ENCODE data around the gene TOMT.
"Not testable (repeated sequence)": the region's sequence is repeated elsewhere in the genome, so short reads cannot be mapped to it uniquely, and the experiment has no call there.

Gene TOMT

DNA sequence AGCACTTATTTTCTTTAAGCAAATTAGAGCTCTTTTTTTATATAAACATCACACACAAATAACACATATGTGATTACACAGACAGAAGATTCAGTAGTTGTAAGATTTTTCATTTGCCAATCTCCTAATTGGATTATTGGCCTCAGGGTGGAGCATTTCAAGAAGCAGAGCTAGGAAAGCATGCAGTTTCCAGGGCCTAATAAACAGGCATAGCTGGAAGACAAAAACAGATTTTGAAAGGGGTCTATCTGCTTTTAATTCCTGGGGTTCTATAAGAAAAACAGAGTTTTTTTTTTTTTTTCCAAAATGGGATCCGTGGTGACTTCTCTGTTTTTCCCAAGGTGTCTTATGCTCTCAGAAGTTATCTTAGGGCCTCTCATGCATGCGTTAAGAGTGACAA lies 22.2 kb downstream of the TOMT start:
- DNase-seq (ENCODE audit: low spot score), result no peak

DNA sequence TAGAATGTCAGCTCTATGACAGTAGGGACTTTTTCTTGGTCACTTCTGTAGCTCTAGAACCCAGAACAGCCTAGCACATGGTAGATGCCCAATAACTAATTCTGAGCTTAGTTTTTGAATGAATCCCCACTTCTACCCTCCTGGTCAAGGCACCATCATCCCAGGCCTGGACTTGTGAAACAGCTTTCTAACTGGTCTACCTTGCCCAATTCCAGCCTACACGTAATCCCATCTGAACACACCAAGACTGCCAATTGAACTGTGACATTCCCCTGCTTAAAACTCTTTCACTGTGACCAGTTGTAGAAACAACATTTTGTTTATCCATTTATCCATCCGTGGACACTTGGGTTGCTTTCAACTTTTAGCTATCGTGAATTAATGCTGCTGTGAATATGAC lies 23.7 kb downstream of the TOMT start:
- DNase-seq (ENCODE audit: low spot score), result no peak

DNA sequence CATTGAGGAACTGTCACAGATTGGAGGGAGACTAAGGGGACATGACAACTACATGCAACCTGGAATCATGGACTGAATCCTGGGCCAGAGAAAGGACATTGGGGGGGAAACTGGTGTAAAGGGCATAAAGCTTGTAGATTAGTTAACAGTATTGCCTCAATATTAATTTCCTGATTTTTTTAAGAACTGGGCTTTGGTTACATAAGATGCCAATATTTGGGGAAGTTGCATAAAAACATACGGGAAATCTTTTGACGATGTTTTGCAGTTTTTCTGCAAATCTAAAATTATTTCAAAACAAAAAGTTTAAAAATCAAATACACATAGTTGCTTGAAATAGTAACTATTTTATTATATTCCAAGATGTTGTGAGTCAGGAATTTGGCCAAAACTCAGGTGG lies 26.9 kb downstream of the TOMT start:
- DNase-seq (ENCODE audit: low spot score), result no peak

DNA sequence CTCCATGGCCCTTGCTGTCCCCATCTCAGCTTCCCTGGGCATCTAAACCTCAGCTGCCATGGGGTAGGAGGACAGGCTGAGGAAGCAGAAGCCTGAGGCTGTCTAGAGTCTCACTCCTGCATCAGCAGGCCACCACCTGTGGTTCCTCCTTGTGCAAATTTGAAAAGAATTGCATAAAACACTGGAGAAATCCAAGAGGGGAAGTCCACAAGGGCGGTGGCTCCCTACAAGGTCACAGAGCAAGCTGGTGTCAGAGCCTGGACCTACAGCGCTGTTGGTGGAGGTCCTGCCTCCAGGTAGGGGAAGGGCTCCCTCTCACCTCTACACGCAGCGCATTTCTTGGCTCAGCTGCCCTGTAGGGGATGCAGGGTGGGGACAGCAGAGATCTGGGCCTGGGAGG lies 29.7 kb downstream of the TOMT start, which contains the start of gene FOLR3:
FOLR3 (plus strand) TSS at position 253 of the 400 bp plus-strand sequence. CDS start 228 bp downstream, outside the sequence.
- not testable (repeated sequence) for DNase-seq (ENCODE audit: low spot score)

DNA sequence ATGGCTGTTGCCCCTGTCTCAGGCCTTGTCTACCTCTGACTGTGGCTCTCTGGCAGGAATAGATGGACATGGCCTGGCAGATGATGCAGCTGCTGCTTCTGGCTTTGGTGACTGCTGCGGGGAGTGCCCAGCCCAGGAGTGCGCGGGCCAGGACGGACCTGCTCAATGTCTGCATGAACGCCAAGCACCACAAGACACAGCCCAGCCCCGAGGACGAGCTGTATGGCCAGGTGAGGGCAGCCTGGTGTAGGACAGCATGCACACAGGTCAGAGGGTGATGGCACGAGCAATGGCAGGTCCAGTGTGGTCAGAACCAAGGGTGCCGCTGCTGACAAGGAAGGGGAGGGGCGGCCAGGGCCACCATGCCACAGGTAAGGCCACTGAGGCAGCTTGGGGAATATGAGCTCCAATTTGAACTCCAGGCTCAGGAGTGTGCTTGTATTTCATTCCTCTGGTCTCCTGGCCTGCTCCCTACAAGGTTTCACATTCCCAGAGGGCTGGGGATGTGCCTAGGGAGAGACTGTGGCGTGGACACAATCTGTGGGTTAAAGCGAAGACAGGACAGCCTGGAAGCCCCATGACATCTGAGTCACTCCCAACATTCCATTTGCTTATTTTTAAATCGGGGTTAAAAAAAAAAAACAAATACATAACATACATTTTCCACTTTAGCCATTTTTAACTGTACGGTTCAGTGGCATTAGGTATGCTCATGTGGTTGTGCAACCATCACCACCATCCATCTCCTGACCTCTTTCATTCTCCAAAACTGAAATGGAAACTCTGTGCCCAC lies 30.4 kb downstream of the TOMT start:
- DNase-seq (ENCODE audit: low spot score), result no peak

DNA sequence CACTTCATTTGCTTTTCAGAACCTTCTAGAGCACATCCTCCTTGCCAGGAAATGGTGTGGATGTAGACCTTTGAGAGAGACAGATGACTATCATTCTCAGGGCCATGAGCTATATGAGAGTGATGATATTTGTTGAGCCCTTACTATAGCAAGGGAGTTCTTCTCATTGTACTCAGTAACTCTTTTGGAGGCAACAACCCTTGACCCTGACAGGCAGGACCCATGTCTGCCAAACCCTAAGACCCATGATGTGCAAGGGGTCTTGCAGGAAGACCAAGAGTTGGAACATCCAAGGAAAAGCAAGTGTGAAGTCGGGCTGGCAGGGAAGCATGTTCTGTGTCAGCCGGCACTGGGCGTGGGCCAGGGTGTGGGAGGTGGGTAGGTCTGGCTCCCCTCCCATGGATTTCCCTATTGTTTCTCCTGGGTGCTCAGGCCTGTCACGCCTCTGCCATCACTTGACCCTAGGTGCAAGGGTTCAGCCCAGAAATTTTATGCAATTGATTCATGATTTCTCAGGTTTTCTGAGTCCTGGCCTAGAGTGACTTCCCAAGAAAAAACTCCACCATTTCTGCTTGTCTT lies 31.0 kb downstream of the TOMT start:
- DNase-seq (ENCODE audit: low spot score), result no peak

DNA sequence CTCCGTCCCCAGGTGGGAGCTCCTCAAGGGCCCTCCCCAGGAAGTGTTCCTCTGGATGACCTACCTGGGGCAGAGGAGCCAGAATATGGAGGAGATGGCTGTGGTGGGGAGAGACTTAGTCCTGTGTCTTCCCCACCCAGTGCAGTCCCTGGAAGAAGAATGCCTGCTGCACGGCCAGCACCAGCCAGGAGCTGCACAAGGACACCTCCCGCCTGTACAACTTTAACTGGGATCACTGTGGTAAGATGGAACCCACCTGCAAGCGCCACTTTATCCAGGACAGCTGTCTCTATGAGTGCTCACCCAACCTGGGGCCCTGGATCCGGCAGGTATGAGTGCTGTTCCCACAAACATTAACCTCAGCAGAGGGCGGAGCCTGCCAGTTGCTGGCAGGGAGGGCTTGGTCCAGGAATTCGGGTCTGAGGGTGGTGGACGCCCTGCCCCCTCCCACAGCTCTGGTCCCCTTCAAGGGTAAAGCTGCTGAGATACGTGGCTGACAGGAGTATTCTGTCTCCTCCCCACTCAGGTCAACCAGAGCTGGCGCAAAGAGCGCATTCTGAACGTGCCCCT lies 33.2 kb downstream of the TOMT start:
- no peak for DNase-seq (ENCODE audit: low spot score)

DNA sequence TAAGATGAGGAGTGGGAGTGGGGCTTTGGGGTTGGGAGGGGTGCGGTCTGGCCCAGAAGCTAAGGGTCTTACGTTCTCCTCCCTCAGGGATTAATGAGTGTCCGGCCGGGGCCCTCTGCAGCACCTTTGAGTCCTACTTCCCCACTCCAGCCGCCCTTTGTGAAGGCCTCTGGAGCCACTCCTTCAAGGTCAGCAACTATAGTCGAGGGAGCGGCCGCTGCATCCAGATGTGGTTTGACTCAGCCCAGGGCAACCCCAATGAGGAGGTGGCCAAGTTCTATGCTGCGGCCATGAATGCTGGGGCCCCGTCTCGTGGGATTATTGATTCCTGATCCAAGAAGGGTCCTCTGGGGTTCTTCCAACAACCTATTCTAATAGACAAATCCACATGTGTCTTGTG lies 33.8 kb downstream of the TOMT start:
- no peak for DNase-seq (ENCODE audit: low spot score)

DNA sequence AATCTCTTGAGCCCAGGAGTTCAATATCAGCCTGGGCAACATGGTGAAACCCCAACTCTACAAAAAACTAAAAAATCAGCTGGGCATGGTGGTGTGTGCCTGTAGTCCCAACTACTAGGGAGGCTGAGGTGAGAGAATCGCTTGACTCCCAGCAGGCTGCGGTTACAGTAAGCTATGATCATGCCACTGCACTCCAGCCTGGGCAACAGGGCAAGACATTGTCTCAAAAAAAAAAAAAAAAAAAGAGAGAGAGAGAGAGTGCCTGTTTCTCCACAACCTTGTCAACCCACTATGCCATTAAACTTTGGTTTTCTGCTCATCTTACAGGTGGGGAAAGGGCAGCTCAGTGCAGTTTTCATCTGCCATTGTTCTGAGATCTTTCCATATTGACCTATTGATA lies 34.9 kb downstream of the TOMT start:
- no peak for DNase-seq (ENCODE audit: low spot score)

DNA sequence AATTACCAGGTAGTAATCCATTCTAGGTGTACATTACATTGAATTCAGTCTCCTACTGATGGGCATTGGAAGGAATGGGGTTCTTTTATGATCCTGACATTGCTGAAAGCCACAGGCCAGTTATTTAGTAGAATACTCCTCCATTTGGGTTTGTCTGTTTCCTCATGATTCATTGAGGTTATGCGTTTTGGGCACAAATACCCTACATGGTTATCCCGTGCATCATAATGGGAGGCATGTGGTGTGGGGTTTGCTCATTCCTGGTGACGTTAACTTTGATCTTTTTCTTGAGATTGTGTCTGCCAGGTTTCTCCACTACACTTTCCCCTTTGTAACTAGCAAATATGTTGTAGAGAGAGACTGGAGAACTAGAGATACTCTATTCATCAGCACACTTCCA lies 35.3 kb downstream of the TOMT start:
- DNase-seq (ENCODE audit: low spot score), result no peak

DNA sequence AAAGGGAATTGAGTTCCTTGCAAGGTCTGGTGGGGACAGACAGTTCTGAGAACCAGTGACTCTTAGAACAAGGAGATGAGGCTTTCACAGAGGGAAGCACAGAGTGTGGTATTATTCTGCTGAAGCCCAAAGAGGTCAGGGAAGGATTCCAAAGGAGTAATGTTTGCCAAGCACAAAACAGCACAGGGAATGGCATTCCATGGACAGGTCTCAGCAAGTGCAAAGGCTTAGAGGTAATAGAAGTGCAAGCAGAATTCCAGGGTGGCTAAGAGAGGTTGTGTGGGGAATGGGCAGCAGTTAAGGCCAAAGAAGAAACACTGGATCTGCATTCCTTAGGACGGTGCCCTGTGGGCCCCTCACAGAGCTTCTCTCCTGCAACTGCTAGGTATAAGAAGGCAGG lies 36.4 kb downstream of the TOMT start:
- DNase-seq (ENCODE audit: low spot score), result not testable (repeated sequence)

DNA sequence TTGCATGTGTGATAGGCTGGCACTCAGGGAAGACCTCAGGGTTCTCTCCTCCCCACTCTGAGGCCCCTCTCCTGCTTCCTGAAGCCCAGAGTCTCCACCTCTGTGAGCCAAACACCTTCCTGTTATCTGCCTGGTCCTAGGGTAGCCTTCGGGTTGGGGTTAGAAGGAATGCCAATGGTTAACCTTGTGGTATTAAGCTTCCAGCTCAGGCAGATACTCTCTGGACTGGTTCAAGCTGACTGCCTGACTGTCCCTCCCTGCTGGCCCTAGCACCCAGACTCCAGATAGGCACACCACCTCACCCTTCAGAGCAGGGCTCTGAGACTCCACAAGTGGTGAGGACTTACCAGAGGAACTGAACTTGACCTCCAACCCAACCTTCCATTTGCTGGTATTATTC lies 36.8 kb downstream of the TOMT start:
- DNase-seq (ENCODE audit: low spot score), result not testable (repeated sequence)

DNA sequence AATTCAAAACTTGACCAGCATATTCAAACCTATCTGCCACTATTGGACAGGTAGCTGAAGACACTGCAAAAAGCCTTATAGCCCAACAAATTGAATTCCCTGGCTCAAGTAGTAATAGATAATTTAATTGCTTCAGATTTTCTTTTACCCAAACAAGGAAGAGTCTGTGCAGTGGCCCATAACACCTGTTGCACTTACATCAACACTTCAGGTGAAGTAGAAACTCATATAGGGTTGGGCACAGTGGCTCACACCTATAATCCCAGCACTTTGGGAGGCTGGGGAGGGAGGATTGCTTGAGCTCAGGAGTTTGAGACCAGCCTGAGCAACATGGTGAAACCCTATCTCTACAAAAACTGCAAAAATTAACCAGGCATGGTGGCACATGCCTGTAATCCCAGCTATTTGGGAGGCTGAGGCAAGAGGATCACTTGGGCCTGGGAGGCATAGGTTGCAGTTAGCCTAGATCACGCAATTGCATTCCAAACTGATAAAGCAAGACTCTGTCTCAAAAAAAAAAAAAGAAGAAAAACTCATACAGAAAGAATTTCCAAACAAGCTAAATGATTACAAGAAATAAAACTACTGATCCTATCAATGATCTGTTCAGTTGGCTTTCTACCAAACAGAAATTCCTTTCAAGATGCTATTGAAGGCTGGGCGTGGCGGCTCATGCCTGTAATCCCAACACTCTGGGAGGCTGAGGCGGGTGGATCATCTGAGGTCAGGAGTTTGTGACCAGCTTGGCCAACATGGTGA lies 39.3 kb downstream of the TOMT start:
- no peak for DNase-seq (ENCODE audit: low spot score)

DNA sequence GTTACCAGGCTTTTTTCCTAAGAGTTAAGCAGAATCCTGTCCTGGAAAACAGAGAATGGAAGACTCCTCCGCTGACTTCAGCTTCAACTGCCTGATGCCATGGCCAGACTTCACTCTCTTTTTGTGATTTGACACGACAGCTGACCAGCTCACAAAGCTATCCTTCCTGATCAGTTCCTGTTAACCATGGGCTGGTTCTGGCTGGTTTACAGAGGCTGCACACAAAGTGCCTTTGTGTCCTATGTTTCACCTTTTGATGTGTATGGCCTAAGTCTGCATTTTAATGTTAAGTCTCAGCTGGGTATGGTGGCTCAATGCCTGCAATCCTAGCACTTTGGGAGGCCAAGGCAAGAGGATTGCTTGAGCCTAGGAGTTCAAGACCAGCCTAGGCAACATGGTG lies 40.9 kb downstream of the TOMT start:
- no peak for DNase-seq (ENCODE audit: low spot score)

DNA sequence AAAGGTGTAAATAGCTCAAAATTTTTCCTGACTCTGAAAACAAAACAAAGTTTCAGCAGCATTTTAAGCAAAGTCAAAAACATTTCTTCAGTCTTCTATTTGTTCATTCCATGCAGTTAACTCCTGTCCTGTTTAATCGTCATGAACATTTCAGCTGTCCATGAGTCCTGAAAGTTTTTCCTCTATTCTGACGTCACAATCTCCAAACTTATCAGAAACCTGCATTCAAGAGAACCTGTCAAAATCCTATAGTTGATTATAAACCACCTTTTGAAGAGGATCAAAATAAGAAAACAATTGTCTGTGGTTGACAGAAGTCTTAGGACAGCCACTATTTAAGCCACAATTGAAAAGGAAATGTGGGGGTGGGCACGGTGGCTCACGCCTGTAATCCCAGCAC lies 45.2 kb downstream of the TOMT start:
- DNase-seq (ENCODE audit: low spot score), result no peak

DNA sequence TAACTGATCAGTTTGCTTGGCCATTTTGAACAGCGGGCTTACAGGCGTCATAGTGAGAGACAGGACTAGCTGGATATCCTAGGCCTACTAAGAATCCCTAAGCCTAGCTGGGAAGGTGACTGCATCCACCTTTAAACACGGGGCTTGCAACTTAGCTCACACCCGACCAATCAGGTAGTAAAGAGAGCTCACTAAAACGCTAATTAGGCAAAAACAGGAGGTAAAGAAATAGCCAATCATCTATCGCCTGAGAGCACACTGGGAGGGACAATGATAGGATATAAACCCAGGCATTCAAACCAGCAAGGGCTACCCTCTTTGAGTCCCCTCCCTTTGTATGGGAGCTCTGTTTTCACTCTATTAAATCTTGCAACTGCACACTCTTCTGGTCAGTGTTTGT lies 48.1 kb downstream of the TOMT start:
- DNase-seq (ENCODE audit: low spot score), result not testable (repeated sequence)

DNA sequence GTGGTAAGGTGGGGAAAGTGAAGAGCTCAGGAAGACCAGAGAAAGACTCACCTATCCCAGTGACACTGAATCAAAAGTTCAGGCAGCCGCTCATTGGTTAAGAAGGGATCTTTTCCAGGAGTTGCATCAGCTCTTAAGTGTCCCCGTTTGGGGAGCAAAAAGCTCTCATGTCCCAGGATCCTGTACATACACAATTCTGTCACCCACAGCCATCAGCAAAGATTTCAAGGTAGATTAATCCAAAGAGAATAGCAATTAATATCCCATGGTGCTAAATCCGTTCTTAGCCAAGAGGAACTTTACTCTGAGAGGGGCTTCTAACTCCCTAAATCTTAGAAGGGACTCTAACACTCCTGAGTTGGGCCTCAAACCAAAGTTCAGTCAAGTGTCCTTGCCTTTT lies 49.1 kb downstream of the TOMT start:
- no peak for DNase-seq (ENCODE audit: low spot score)

DNA sequence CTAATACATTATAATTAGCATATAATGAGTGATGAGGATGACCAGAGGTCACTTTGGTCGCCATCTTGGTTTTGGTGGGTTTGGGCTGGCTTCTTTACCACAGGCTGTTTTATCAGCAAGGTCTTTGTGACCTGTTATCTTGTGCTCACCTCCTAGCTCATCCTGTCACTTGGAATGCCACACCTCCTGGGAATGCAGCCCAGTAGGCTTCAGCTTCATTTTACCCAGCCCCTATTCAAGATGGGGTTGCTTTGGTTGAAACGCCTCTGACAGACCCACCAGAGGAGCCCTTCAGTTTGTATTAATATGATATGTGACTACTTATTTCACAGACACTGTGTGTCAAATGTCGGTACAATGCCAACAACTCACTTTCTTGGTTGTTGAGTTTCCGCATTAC lies 50.0 kb downstream of the TOMT start:
- no peak for DNase-seq (ENCODE audit: low spot score)

DNA sequence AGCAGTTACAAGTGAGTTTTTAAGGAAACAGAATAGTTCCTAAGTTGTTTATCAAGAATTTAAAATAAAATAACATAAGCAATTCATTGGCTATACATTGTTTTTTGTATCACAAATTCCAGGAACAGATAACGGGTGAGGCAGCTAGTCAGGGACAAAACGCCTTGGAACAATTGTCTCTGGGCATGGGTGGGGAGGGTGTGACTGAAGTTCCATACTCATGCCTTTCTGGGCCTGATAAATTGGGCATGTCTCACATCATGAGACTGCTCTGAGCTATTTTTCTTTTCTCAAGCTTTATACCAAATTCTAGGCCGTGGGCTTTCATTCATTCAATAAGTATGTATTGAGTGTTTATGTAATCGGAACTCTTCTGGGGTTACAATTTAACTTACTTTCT lies 51.4 kb downstream of the TOMT start:
- DNase-seq (ENCODE audit: low spot score), result no peak

Data from HuH-7 (cell line).